HL-60 (cell line): ENCODE data around the gene RP2.

Experiments
- DNase-seq, 2 experiments: peaks; one replicate each; pipeline ENCODE4 v3.0.0-alpha.2; 2010 to 2020; ENCODE audit warnings: low read depth in 1 of 2, low spot score in 1 of 2
- H3K27ac ChIP-seq: fragments of 250-450 bp; sonication (Bioruptor Pico); replicated peaks from 2 replicates; pipeline ENCODE4 v1.5.1; 2020; ENCODE audit warnings: mild to moderate bottlenecking, moderate library complexity
- H3K27me3 ChIP-seq: fragments of 250-450 bp; sonication (Bioruptor Pico); 2 replicates; pipeline ENCODE4 v1.5.1; 2021; ENCODE audit warnings: mild to moderate bottlenecking, moderate library complexity; ENCODE audit not compliant: insufficient read depth, poor library complexity, severe bottlenecking
- H3K4me3 ChIP-seq: replicated peaks from 2 replicates; pipeline ENCODE4 v1.5.1; 2011; ENCODE audit warnings: mild to moderate bottlenecking, control low read depth, low read length; ENCODE audit not compliant: insufficient read depth
- CTCF ChIP-seq: IDR thresholded peaks from one replicate; pipeline ENCODE4 v1.5.1; 2011; ENCODE audit warnings: low read length, control low read depth, inconsistent platforms; ENCODE audit not compliant: insufficient read depth
- GABPA ChIP-seq: IDR thresholded peaks from 2 replicates; pipeline ENCODE4 v1.6.1; 2012; ENCODE audit warnings: low read depth
- POLR2AphosphoS5 ChIP-seq: IDR thresholded peaks from 2 replicates; pipeline ENCODE4 v1.6.1; 2012; ENCODE audit warnings: low read depth
- REST ChIP-seq: IDR thresholded peaks from 2 replicates; pipeline ENCODE4 v1.6.1; 2012; ENCODE audit warnings: low read depth; ENCODE audit not compliant: insufficient replicate concordance
- SPI1 ChIP-seq: IDR thresholded peaks from 2 replicates; pipeline ENCODE4 v1.6.1; 2012; ENCODE audit warnings: low read depth, mild to moderate bottlenecking, borderline replicate concordance

Gene RP2

GRCh38 chrX:46916273-46916672, 79.4 kb downstream of the RP2 start:
- no peak for DNase-seq
- no peak overlapping the region for H3K27ac ChIP-seq
- no peak for TF ChIP-seq GABPA
- TF ChIP-seq POLR2AphosphoS5: no peak
- H3K4me3 ChIP-seq: no peak overlapping the region
- H3K27me3 ChIP-seq: no peaks in the 10 kb centered on the region

GRCh38 chrX:46917622-46918021, 80.8 kb downstream of the RP2 start:
- H3K27me3 ChIP-seq: no peaks in the 10 kb centered on the region
- TF ChIP-seq CTCF: no peak
- DNase-seq: no peak
- H3K27ac ChIP-seq: no peak overlapping the region
- no peak overlapping the region for H3K4me3 ChIP-seq

GRCh38 chrX:46918434-46918833, 81.6 kb downstream of the RP2 start:
- no peak for TF ChIP-seq GABPA
- no peak for TF ChIP-seq SPI1
- TF ChIP-seq REST: no peak
- no peak for TF ChIP-seq CTCF
- TF ChIP-seq POLR2AphosphoS5: no peak
- DNase-seq: no peak
- H3K27me3 ChIP-seq: no peaks in the 10 kb centered on the region
- no peak overlapping the region for H3K4me3 ChIP-seq
- H3K27ac ChIP-seq: no peak overlapping the region

GRCh38 chrX:46920235-46920634, 83.4 kb downstream of the RP2 start:
- Histone ChIP-seq H3K27ac (no peak overlapping the region), H3K27me3 (no peaks in the 10 kb centered on the region), H3K4me3 (no peak overlapping the region)
- DNase-seq: no peak
- TF ChIP-seq REST (no peak), SPI1 (no peak), POLR2AphosphoS5 (no peak), CTCF (no peak), GABPA (no peak)
